Loucy (cell line): Measurements from ENCODE around the gene CFAP157.

Experiments
- H2AFZ ChIP-seq: fragments of 200-600 bp; sonication (generic); 2 replicates; pipeline ENCODE4 v1.6.0; 2016; ENCODE audit warnings: antibody characterized with exemption, mild to moderate bottlenecking, low read length, moderate library complexity
- H3F3A ChIP-seq: fragments of 200-600 bp; 2 replicates; pipeline ENCODE4 v1.6.0; 2016; ENCODE audit warnings: antibody characterized with exemption, low read depth, mild to moderate bottlenecking
- H3K27me3 ChIP-seq: fragments of 200-600 bp; sonication (generic); 2 replicates; pipeline ENCODE4 v1.6.1; 2014; ENCODE audit warnings: low read length, mild to moderate bottlenecking; ENCODE audit not compliant: insufficient read depth, poor library complexity, severe bottlenecking
- H3K36me3 ChIP-seq: fragments of 200-600 bp; sonication (generic); 2 replicates; pipeline ENCODE4 v1.6.1; 2016; ENCODE audit warnings: low read length; ENCODE audit not compliant: insufficient read depth
- H3K4me1 ChIP-seq: fragments of 200-600 bp; sonication (generic); 2 replicates; pipeline ENCODE4 v1.5.1; 2014; ENCODE audit warnings: low read length, mild to moderate bottlenecking; ENCODE audit not compliant: insufficient read depth, poor library complexity, severe bottlenecking
- H3K4me2 ChIP-seq: fragments of 200-600 bp; sonication (generic); 2 replicates; pipeline ENCODE4 v1.6.0; 2014; ENCODE audit warnings: antibody characterized with exemption, low read length, low read depth, mild to moderate bottlenecking; ENCODE audit not compliant: poor library complexity, severe bottlenecking
- H3K4me3 ChIP-seq: fragments of 200-600 bp; sonication (generic); 2 replicates; pipeline ENCODE4 v1.5.1; 2014; ENCODE audit warnings: low read length, mild to moderate bottlenecking, mixed read lengths; ENCODE audit not compliant: poor library complexity, severe bottlenecking
- H3K79me2 ChIP-seq: fragments of 200-600 bp; sonication (generic); 2 replicates; pipeline ENCODE4 v1.6.1; 2014; ENCODE audit warnings: low read length; ENCODE audit not compliant: insufficient read depth
- H3K9ac ChIP-seq: fragments of 200-600 bp; sonication (generic); 2 replicates; pipeline ENCODE4 v1.6.0; 2014; ENCODE audit warnings: mild to moderate bottlenecking, low read depth, low read length, moderate library complexity; ENCODE audit not compliant: poor library complexity, severe bottlenecking
- H3K9me2 ChIP-seq: fragments of 200-600 bp; sonication (generic); replicated peaks from 2 replicates; pipeline ENCODE4 v1.6.1; 2016; ENCODE audit warnings: low read depth, low read length, mixed read lengths
- H3K9me3 ChIP-seq: fragments of 200-600 bp; sonication (generic); 2 replicates; pipeline ENCODE4 v1.6.1; 2014; ENCODE audit warnings: mild to moderate bottlenecking, antibody characterized with exemption, low read length, low read depth; ENCODE audit not compliant: insufficient read depth
- H4K20me1 ChIP-seq: fragments of 200-600 bp; sonication (generic); 2 replicates; pipeline ENCODE4 v1.6.0; 2014; ENCODE audit warnings: antibody characterized with exemption, low read length, mild to moderate bottlenecking; ENCODE audit not compliant: insufficient read depth, poor library complexity, severe bottlenecking
- CTCF ChIP-seq: fragments of 200-600 bp; sonication (generic); conservative IDR thresholded peaks from 2 replicates; pipeline ENCODE4 v1.5.1; 2014; ENCODE audit warnings: mild to moderate bottlenecking, antibody characterized with exemption, low read length
- EZH2phosphoT487 ChIP-seq: fragments of 200-600 bp; IDR thresholded peaks from 2 replicates; pipeline ENCODE4 v1.6.1; 2018; ENCODE audit warnings: antibody characterized with exemption, mild to moderate bottlenecking, moderate library complexity, borderline replicate concordance

Gene CFAP157

GRCh38 chr9:127700594-127701255 lies 6.1 kb upstream of the CFAP157 start:
- Histone ChIP-seq H2AFZ (no peak overlapping the region), H3K36me3 (no peaks in the 10 kb centered on the region), H3K4me1 (no peaks in the 10 kb centered on the region), H4K20me1 (no peaks in the 10 kb centered on the region), H3F3A (no peaks in the 10 kb centered on the region), H3K9ac (no peak overlapping the region), H3K27me3 (no peaks in the 10 kb centered on the region), H3K79me2 (no peaks in the 10 kb centered on the region), H3K4me3 (no peak overlapping the region), H3K9me3 (no peaks in the 10 kb centered on the region), H3K9me2 (no peaks in the 10 kb centered on the region), H3K4me2 (no peak overlapping the region)
- TF ChIP-seq EZH2phosphoT487 (no peak), CTCF (no peak)

GRCh38 chr9:127703289-127703946 lies 3.4 kb upstream of the CFAP157 start:
- H3F3A ChIP-seq, result no peaks in the 10 kb centered on the region
- no peaks in the 10 kb centered on the region for H4K20me1 ChIP-seq
- H3K79me2 ChIP-seq, result no peaks in the 10 kb centered on the region
- no peaks in the 10 kb centered on the region for H3K27me3 ChIP-seq
- H3K9me3 ChIP-seq, result no peaks in the 10 kb centered on the region
- no peak overlapping the region for H3K9ac ChIP-seq
- no peak overlapping the region for H3K4me3 ChIP-seq
- no peaks in the 10 kb centered on the region for H3K9me2 ChIP-seq
- H3K36me3 ChIP-seq, result no peaks in the 10 kb centered on the region
- no peak overlapping the region for H2AFZ ChIP-seq
- TF ChIP-seq CTCF (no peak), EZH2phosphoT487 (no peak)
- H3K4me1 ChIP-seq, result peaks cover 5% of the 10 kb centered on the region
- H3K4me2 ChIP-seq, result no peak overlapping the region

GRCh38 chr9:127705577-127706379 lies 1.0 kb upstream of the CFAP157 start:
- H2AFZ ChIP-seq, result no peak overlapping the region
- peaks cover 11% of the 10 kb centered on the region for H3K4me1 ChIP-seq
- no peak overlapping the region for H3K4me2 ChIP-seq
- H3F3A ChIP-seq, result no peaks in the 10 kb centered on the region
- H4K20me1 ChIP-seq, result no peaks in the 10 kb centered on the region
- no peaks in the 10 kb centered on the region for H3K9me2 ChIP-seq
- no peaks in the 10 kb centered on the region for H3K79me2 ChIP-seq
- no peaks in the 10 kb centered on the region for H3K27me3 ChIP-seq
- no peaks in the 10 kb centered on the region for H3K9me3 ChIP-seq
- H3K4me3 ChIP-seq, result no peak overlapping the region
- TF ChIP-seq CTCF, result no peak
- TF ChIP-seq EZH2phosphoT487, result no peak
- H3K36me3 ChIP-seq, result no peaks in the 10 kb centered on the region
- no peak overlapping the region for H3K9ac ChIP-seq
